Measurements from ENCODE around the gene COX20. TPM values are rescaled to one million over a fixed set of nuclear protein-coding genes. Genes with fewer than 3 reads are reported as not detected.

Gene COX20
- total and polyA plus RNA-seq, 2 of the 13 experiments (the other 11 are each of a cell fraction or from before 2014, with no cell fraction given), result 34.4 to 95.8 TPM

DNA sequence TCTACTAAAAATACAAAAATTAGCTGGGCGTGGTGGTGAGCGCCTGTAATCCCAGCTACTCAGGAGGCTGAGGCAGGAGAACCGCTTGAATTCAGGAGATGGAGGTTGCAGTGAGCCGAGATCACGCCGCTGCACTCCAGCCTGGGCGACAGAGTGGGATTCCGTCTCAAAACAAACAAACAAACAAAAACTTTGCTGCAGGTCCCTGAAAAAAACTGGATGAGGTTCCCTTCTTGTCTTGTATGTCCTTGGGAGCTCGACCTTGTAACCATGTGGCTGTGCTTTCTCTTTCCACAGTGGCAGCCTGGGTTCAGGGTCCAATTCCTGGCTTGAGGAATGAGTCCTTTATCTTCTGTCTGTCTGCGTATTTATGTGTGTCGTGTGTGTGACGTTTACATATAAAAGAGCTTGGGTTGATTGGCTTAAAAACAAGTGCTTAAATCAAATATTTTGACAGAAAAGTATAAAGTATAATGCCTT is 18.0 kb upstream of the COX20 start (continued):
- TF ChIP-seq ZNF713 (CRISPR knock-in tag; IDR thresholded peaks at IDR 0.05), result no peak
- TF ChIP-seq ZMYM3 (CRISPR knock-in tag; IDR thresholded peaks at IDR 0.05), result peak; percentile 87
- 0 out of 2 replicates have a peak, but pooled peaks have one; percentile 33 for TF ChIP-seq EHMT2 (IDR thresholded peaks at IDR 0.05; ENCODE audit: borderline replicate concordance, low read depth, low read length)
- peak; percentile 49; the same call in 1 of the 2 replicates for TF ChIP-seq FOXJ3 (CRISPR knock-in tag; IDR thresholded peaks at IDR 0.05; ENCODE audit: borderline replicate concordance)
- no peak for TF ChIP-seq MAFF (IDR thresholded peaks at IDR 0.05; ENCODE audit: low read depth, low read length)
- no peak for TF ChIP-seq ZNF709 (CRISPR knock-in tag; IDR thresholded peaks at IDR 0.05)
- no peak for TF ChIP-seq TCF12 (IDR thresholded peaks at IDR 0.05)
- TF ChIP-seq TCF12 (CRISPR knock-in tag; IDR thresholded peaks at IDR 0.05), result no peak
- TF ChIP-seq ZNF354B (CRISPR knock-in tag; IDR thresholded peaks at IDR 0.05), result no peak
- TF ChIP-seq ZFP62 (CRISPR knock-in tag; IDR thresholded peaks at IDR 0.05), result no peak
- no peak for TF ChIP-seq SIN3A (IDR thresholded peaks at IDR 0.05; ENCODE audit: borderline replicate concordance, low read depth, low read length)
- no peak for TF ChIP-seq ZSCAN5A (CRISPR knock-in tag; IDR thresholded peaks at IDR 0.05; ENCODE audit: borderline replicate concordance)
- TF ChIP-seq TSC22D2 (CRISPR knock-in tag; IDR thresholded peaks at IDR 0.05; ENCODE audit: borderline replicate concordance), result no peak
- TF ChIP-seq, protein P1, sequence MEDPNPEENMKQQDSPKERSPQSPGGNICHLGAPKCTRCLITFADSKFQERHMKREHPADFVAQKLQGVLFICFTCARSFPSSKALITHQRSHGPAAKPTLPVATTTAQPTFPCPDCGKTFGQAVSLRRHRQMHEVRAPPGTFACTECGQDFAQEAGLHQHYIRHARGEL (CRISPR knock-in tag; IDR thresholded peaks at IDR 0.05), result no peak
- TF ChIP-seq ZBTB20 (CRISPR knock-in tag; IDR thresholded peaks at IDR 0.05; ENCODE audit: borderline replicate concordance, low read depth), result 0 out of 2 replicates have a peak, but pooled peaks have one; percentile 39
- TF ChIP-seq, protein P2, sequence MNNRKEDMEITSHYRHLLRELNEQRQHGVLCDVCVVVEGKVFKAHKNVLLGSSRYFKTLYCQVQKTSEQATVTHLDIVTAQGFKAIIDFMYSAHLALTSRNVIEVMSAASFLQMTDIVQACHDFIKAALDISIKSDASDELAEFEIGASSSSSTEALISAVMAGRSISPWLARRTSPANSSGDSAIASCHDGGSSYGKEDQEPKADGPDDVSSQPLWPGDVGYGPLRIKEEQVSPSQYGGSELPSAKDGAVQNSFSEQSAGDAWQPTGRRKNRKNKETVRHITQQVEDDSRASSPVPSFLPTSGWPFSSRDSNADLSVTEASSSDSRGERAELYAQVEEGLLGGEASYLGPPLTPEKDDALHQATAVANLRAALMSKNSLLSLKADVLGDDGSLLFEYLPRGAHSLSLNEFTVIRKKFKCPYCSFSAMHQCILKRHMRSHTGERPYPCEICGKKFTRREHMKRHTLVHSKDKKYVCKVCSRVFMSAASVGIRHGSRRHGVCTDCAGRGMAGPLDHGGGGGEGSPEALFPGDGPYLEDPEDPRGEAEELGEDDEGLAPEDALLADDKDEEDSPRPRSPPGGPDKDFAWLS (CRISPR knock-in tag; IDR thresholded peaks at IDR 0.05; ENCODE audit: borderline replicate concordance), result no peak
- TF ChIP-seq, protein P3, sequence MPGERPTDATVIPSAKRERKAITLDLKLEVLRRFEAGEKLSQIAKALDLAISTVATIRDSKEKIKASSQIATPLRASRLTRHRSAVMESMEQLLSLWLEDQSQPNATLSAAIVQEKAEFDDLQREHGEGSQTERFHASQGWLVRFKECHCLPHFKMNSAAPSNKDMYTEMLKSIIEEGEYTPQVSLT (CRISPR knock-in tag; IDR thresholded peaks at IDR 0.05; ENCODE audit: borderline replicate concordance, low read depth), result no peak

Measured in HepG2 (cell line).